ENCODE results near the gene TMEM88.
A peak's percentile ranks its signal among the peaks of the same experiment; 100 is the strongest.

Gene TMEM88

DNA sequence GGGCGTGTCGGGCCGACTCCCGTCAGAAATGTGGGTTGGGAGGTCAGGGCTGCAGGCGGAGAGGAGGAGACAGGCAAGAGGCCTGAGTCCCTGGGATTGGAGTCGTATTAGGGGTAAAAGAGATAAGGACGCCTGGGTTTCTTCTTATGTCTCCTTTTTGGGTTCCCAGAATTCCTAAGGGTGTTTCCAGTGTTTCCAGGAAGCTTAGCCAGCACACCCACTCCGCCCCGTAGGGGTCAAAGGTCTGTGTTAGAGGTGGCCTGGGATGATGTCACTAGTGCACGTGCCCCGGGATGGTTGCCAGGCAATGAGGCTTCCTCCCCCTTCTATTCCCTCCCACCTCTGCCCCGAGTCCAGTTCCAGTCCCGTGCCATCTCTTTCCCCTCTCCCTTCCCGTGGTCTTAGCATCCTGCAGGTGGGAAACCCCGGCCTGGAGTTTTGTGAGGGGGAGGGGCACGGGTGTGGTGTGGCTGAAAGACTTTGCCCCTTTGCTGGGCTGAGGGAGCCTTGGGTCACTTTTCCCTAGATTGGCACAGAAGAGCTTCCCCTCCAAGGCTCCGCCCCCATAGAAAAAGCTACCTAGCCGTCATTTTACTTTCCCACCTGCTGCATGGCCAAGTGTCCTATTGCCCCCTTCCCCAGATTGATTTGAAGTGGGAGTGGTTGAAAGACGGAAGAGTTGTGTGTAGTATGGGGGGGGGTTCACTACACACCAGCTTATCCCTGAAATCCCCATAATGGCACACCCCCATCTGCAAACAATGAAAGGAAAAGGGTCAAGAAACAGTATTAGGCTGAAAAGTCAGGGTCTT, 18.1 kb upstream of the TMEM88 start:
- H3K4me3 ChIP-seq (ENCODE audit: low read depth, low read length) = peak overlapping the region; percentile 96
- TF ChIP-seq, protein P1, sequence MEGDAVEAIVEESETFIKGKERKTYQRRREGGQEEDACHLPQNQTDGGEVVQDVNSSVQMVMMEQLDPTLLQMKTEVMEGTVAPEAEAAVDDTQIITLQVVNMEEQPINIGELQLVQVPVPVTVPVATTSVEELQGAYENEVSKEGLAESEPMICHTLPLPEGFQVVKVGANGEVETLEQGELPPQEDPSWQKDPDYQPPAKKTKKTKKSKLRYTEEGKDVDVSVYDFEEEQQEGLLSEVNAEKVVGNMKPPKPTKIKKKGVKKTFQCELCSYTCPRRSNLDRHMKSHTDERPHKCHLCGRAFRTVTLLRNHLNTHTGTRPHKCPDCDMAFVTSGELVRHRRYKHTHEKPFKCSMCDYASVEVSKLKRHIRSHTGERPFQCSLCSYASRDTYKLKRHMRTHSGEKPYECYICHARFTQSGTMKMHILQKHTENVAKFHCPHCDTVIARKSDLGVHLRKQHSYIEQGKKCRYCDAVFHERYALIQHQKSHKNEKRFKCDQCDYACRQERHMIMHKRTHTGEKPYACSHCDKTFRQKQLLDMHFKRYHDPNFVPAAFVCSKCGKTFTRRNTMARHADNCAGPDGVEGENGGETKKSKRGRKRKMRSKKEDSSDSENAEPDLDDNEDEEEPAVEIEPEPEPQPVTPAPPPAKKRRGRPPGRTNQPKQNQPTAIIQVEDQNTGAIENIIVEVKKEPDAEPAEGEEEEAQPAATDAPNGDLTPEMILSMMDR (IDR thresholded peaks at IDR 0.05; ENCODE audit: insufficient read depth, low read depth, low read length, missing control alignments) = no peak
- peak; percentile 93 for DNase-seq (ENCODE audit: low read depth)

DNA sequence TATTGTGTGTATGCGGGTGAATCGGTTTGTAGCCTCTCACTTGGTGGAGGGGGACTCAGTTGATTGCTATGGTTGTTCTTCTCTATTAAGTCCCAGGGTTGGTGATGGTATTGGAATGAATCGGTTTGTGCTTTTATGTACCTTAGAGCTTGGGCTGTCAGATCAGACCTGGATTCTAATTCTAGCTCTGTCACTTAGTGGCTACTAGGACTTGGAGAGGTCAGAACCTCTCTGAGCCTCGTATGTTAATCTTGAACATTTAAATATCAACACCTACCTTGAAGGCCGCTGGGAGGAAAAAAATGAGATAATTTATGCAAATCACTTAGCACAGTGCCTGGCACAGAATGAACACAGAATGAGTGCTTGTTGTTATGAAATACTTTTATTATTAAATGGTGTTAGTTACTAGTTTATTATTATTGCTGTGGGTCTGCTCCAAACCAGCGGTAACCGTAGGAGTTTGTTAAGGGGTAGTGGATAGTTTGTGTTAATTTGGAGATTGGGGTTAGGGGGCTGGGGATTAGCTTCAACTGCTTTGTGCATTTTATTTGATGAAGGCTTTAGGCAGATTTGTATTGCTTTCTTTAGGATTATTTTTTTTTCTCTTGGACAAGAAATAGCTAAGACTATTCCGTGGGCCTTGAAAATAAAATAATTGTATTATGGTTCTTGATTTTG, 17.3 kb upstream of the TMEM88 start:
- TF ChIP-seq, protein P1 (IDR thresholded peaks at IDR 0.05; ENCODE audit: insufficient read depth, low read depth, low read length, missing control alignments) = no peak
- H3K4me3 ChIP-seq (ENCODE audit: low read depth, low read length) = peak overlapping the region; percentile 96
- peak; percentile 49 for DNase-seq (ENCODE audit: low read depth)

DNA sequence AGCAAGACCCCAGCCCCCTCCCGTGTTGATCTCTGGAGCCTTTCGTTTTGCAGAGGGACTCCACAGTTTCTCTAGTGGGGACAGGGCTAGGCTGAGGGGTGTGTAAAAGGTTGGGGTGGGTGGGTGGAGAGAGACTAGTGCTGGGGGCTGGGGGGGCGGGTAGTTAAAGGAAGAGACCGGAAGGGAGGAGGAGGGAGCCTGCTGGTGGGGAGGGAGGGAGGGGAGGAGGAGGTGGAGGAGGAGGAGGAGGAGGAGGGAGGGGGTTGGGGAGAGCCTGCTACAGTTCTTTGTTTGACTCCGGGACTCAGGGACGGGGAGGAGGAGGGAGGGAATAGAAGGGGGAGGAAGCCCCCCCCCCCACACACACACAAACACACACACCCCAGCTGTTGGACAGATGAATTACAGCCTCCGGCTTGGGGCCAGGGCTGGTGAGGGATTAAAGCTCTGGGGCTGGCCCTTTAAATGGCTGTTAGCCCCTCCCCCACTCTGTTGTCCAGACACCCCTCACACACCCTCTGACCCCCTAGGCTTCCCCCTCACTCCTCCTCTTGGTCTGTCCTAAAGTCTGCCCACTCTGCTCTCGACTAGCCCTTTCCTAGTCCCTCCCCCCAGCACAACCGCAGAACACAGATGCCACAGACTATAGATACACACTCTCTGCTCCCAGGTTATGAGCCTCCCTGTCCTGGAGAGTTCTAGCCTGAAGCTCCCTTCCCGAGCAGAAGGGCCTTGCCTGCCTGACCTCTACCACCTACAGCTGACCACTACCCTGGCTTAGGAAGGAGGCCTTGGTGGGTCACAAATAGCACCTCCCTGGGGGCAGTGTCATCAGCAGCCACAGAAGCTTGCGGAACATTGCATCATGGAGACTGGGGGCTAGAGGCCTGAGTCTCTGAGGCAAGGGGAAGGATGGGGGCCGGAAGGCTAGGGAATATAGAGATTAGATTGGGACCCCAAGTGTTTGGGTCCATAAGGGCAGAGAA, 16.5 kb upstream of the TMEM88 start:
- peak overlapping the region; percentile 96 for H3K4me3 ChIP-seq (ENCODE audit: low read depth, low read length)
- peak; percentile 56 for DNase-seq (ENCODE audit: low read depth)
- TF ChIP-seq, protein P1 (IDR thresholded peaks at IDR 0.05; ENCODE audit: insufficient read depth, low read depth, low read length, missing control alignments) = no peak

DNA sequence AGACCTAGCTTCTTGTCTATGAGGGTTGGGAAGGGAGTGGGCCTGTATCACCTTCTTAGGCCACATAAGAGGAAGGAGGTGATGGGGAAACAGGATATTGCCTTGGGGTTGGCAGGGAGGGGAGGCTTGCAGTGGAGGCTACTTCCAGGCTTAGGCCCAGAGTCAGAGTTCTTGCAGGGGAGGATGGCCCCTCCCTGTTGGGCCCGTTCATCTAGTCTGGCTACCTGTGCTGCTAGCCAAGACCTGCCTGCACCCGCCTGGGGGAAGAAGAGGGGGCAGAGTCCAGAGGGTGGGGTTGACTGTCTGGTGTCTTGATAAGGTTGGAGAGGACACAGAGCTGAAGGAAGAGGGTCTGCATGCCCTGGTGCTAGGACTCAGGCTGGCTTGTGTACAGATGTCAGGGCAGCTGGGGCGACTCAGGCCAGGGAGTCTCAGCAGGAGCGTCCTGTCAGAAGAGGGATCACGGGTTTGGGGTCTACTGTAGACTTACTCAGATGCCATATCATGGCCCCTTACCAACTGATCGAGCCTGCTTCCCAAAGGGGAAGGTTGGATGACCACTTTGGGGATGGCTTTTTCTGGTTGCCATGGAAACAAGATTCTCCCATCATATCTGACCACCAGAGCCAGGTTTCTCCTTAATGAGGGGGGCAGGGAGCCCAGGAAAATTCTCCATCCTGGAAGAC, 15.5 kb upstream of the TMEM88 start:
- H3K4me3 ChIP-seq (ENCODE audit: low read depth, low read length) = no peak overlapping the region
- TF ChIP-seq, protein P1 (IDR thresholded peaks at IDR 0.05; ENCODE audit: insufficient read depth, low read depth, low read length, missing control alignments) = no peak
- no peak for DNase-seq (ENCODE audit: low read depth)

DNA sequence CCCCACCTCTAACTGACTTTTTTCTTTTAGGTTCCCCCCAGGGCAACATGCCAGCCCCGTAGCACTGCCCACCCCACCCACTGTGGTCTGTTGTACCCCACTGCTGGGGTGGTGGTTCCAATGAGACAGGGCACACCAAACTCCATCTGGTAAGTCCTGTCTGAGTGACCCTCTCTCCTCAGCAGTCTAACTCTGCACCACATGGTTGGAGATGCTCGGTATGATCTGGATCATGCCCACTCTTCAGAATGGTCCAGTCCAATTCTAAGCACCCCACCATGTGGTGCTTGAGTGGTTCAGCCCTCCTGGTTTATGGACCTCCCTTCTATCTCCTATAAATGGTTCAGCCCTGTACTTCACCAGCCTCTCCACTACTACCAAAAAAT, 15.0 kb upstream of the TMEM88 start:
- TF ChIP-seq, protein P1 (IDR thresholded peaks at IDR 0.05; ENCODE audit: insufficient read depth, low read depth, low read length, missing control alignments) = no peak
- DNase-seq (ENCODE audit: low read depth) = peak; percentile 61
- no peak overlapping the region for H3K4me3 ChIP-seq (ENCODE audit: low read depth, low read length)

DNA sequence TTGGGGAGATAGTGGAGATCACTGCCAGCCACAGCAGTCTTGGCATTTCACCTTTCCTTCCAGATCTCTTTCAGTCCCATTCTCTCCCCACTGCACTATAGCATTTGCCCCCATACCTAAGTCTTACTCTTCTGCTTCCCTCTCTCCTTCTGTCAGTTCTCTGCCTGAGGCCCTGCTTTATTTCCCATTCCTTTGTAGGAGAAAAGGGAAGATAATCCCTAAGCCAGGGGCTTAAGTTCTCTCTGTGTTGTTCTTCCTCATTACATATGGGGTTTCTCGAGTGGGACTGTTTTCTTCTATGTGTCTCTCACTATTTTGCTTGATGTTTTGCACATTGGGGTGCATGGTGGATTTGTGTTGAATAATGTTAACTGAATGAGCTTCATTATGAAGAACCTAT, 14.4 kb upstream of the TMEM88 start:
- H3K4me3 ChIP-seq (ENCODE audit: low read depth, low read length) = no peak overlapping the region; the same call in 1 of the 2 replicates
- DNase-seq (ENCODE audit: low read depth) = no peak
- TF ChIP-seq, protein P1 (IDR thresholded peaks at IDR 0.05; ENCODE audit: insufficient read depth, low read depth, low read length, missing control alignments) = no peak
